Natural killer cell treated with Interleukin-12 subunit alpha and Interleukin-12 subunit beta and Interleukin-15 and Interleukin-18, amount 100 ng/mL, for 72 hours (primary cell): Measurements from ENCODE around the gene HYAL3. TPM values are rescaled to one million over a fixed set of nuclear protein-coding genes. Genes with fewer than 3 reads are reported as not detected.
"Not testable (repeated sequence)": the region's sequence is repeated elsewhere in the genome, so short reads cannot be mapped to it uniquely, and the experiment has no call there.

ENCODE experiments used
- ATAC-seq, 2 donors: fragments of 150-1000 bp; cut with Tn5 transposase in 1 of 2; sonication (Bioruptor Pico), chemical (Tn5 transposase) in 1 of 2; 2 replicates each; pipeline ENCODE4 v1.10.0; 2021
- DNase-seq: peaks from one replicate; pipeline ENCODE4 v3.0.0; 2022; ENCODE audit warnings: low spot score
- H3K27ac Mint-ChIP-seq, 2 donors: 1 replicate in 1 of 2; 2 replicates in 1 of 2; pipeline ENCODE4 v1.8.0; 2022; ENCODE audit warnings: mixed read lengths in 2 of 2, mild to moderate bottlenecking in 1 of 2, moderate library complexity in 1 of 2
- H3K27me3 Mint-ChIP-seq, 2 donors: 1 replicate in 1 of 2; 2 replicates in 1 of 2; pipeline ENCODE4 v1.8.0; 2022; ENCODE audit warnings: mixed read lengths in 2 of 2
- H3K36me3 Mint-ChIP-seq: one replicate; pipeline ENCODE4 v1.8.0; 2022; ENCODE audit warnings: mixed read lengths
- H3K4me1 Mint-ChIP-seq, 2 donors: 1 replicate in 1 of 2; 2 replicates in 1 of 2; pipeline ENCODE4 v1.8.0; 2022; ENCODE audit warnings: low read depth in 2 of 2, mixed read lengths in 2 of 2, mild to moderate bottlenecking in 1 of 2
- H3K4me3 Mint-ChIP-seq: one replicate; pipeline ENCODE4 v1.8.0; 2022; ENCODE audit warnings: mixed read lengths
- H3K9me3 Mint-ChIP-seq: 2 replicates; pipeline ENCODE4 v1.8.0; 2022; ENCODE audit warnings: mixed read lengths
- total RNA-seq, 2 donors: library from RNA; stranded (reverse); gene quantifications; one replicate each; pipeline ENCODE4 v1.2.3, GENCODE V29; 2022

Gene HYAL3
- total RNA-seq, 2 donors from 2014 or later, result 5.5 to 5.6 TPM

- H3K36me3 Mint-ChIP-seq, result no peaks in the 10 kb centered on the region
- H3K27me3 Mint-ChIP-seq, result peaks cover 0 to under 1% of the 10 kb centered on the region in 2 donors
- no peaks in the 10 kb centered on the region for H3K9me3 Mint-ChIP-seq
- peaks cover 4 to 6% of the 10 kb centered on the region in 2 donors for H3K4me1 Mint-ChIP-seq
- no peak for DNase-seq
- ATAC-seq, result no peak
- no peak overlapping the region for H3K27ac Mint-ChIP-seq
- H3K4me3 Mint-ChIP-seq, result no peak overlapping the region
Observed at GRCh38 chr3:50262778-50263177, 36.4 kb downstream of the HYAL3 start.

- not testable (repeated sequence) for ATAC-seq, H3K4me3 Mint-ChIP-seq, H3K27me3 Mint-ChIP-seq, DNase-seq, H3K36me3 Mint-ChIP-seq, H3K27ac Mint-ChIP-seq, H3K4me1 Mint-ChIP-seq, H3K9me3 Mint-ChIP-seq
Observed at GRCh38 chr3:50262200-50262599, 37.0 kb downstream of the HYAL3 start.

- H3K27me3 Mint-ChIP-seq, result no peaks in the 10 kb centered on the region
- DNase-seq, result no peak
- ATAC-seq, result no peak
- H3K4me3 Mint-ChIP-seq, result no peak overlapping the region
- H3K27ac Mint-ChIP-seq, result no peak overlapping the region
- H3K4me1 Mint-ChIP-seq, result peaks cover 4 to 10% of the 10 kb centered on the region in 2 donors
- no peaks in the 10 kb centered on the region for H3K9me3 Mint-ChIP-seq
- peaks cover 6% of the 10 kb centered on the region for H3K36me3 Mint-ChIP-seq
Observed at GRCh38 chr3:50261505-50261904, 37.7 kb downstream of the HYAL3 start.

GRCh38 chr3:50260942-50261441 is 38.2 kb downstream of the HYAL3 start:
- DNase-seq (no peak), ATAC-seq (no peak)
- Mint-ChIP-seq H3K27ac (no peak overlapping the region), H3K4me3 (no peak overlapping the region), H3K4me1 (peaks cover 4 to 10% of the 10 kb centered on the region in 2 donors), H3K36me3 (peaks cover 6% of the 10 kb centered on the region), H3K27me3 (no peaks in the 10 kb centered on the region), H3K9me3 (no peaks in the 10 kb centered on the region)

GRCh38 chr3:50260027-50260941 is 38.9 kb downstream of the HYAL3 start:
- Mint-ChIP-seq H3K9me3 (no peaks in the 10 kb centered on the region), H3K4me3 (peak overlapping the region; percentile 58)
- ATAC-seq, result peak; percentile 96 to 97

GRCh38 chr3:50259432-50260026 is 39.7 kb downstream of the HYAL3 start:
- peaks cover 6% of the 10 kb centered on the region for H3K36me3 Mint-ChIP-seq
- H3K27me3 Mint-ChIP-seq, result no peaks in the 10 kb centered on the region
- peak overlapping the region; percentile 62 to 64 for H3K27ac Mint-ChIP-seq
- DNase-seq, result no peak
- ATAC-seq, result peak; percentile 0 to 2
- H3K9me3 Mint-ChIP-seq, result no peaks in the 10 kb centered on the region
- peaks cover 4 to 12% of the 10 kb centered on the region in 2 donors for H3K4me1 Mint-ChIP-seq
- H3K4me3 Mint-ChIP-seq, result peak overlapping the region; percentile 58

More at GRCh38 chr3:50260027-50260941, 38.9 kb downstream of the HYAL3 start:
- peak; percentile 92 for DNase-seq
- peak overlapping the region; percentile 62 to 64 for H3K27ac Mint-ChIP-seq
- peaks cover 6% of the 10 kb centered on the region for H3K36me3 Mint-ChIP-seq
- H3K27me3 Mint-ChIP-seq, result no peaks in the 10 kb centered on the region
- peaks cover 4 to 10% of the 10 kb centered on the region in 2 donors for H3K4me1 Mint-ChIP-seq

GRCh38 chr3:50258979-50259378 is 40.2 kb downstream of the HYAL3 start:
- Mint-ChIP-seq H3K27ac (no peak overlapping the region), H3K4me3 (no peak overlapping the region), H3K36me3 (peaks cover 6% of the 10 kb centered on the region)

GRCh38 chr3:50258029-50258680 is 41.0 kb downstream of the HYAL3 start:
- DNase-seq (no peak), ATAC-seq (no peak)
- no peak overlapping the region for H3K27ac Mint-ChIP-seq
- H3K9me3 Mint-ChIP-seq, result no peaks in the 10 kb centered on the region
- H3K4me3 Mint-ChIP-seq, result no peak overlapping the region
- peaks cover 10 to 19% of the 10 kb centered on the region in 2 donors for H3K4me1 Mint-ChIP-seq
- peaks cover 6% of the 10 kb centered on the region for H3K36me3 Mint-ChIP-seq
- no peaks in the 10 kb centered on the region for H3K27me3 Mint-ChIP-seq

More at GRCh38 chr3:50258979-50259378, 40.2 kb downstream of the HYAL3 start:
- no peak for DNase-seq
- Mint-ChIP-seq H3K27me3 (no peaks in the 10 kb centered on the region), H3K4me1 (peaks cover 4 to 13% of the 10 kb centered on the region in 2 donors), H3K9me3 (no peaks in the 10 kb centered on the region)
- ATAC-seq, result no peak

- Mint-ChIP-seq H3K4me3 (no peak overlapping the region), H3K27me3 (no peaks in the 10 kb centered on the region), H3K27ac (no peak overlapping the region), H3K36me3 (peaks cover 6% of the 10 kb centered on the region), H3K9me3 (no peaks in the 10 kb centered on the region), H3K4me1 (peaks cover 11 to 19% of the 10 kb centered on the region in 2 donors)
- ATAC-seq (no peak), DNase-seq (no peak)
Observed at GRCh38 chr3:50256978-50257890, 42.0 kb downstream of the HYAL3 start.

- peaks cover 6% of the 10 kb centered on the region for H3K36me3 Mint-ChIP-seq
- H3K27ac Mint-ChIP-seq, result no peak overlapping the region
- peaks cover 19 to 30% of the 10 kb centered on the region in 2 donors for H3K4me1 Mint-ChIP-seq
- ATAC-seq (no peak), DNase-seq (no peak)
- no peaks in the 10 kb centered on the region for H3K27me3 Mint-ChIP-seq
- no peaks in the 10 kb centered on the region for H3K9me3 Mint-ChIP-seq
- no peak overlapping the region for H3K4me3 Mint-ChIP-seq
Observed at GRCh38 chr3:50255251-50255615, 44.0 kb downstream of the HYAL3 start.

GRCh38 chr3:50254577-50255250 is 44.5 kb downstream of the HYAL3 start:
- Mint-ChIP-seq H3K27ac (no peak overlapping the region), H3K36me3 (peaks cover 6% of the 10 kb centered on the region), H3K4me1 (peaks cover 20 to 31% of the 10 kb centered on the region in 2 donors), H3K4me3 (no peak overlapping the region), H3K9me3 (no peaks in the 10 kb centered on the region), H3K27me3 (no peaks in the 10 kb centered on the region)
- no peak for ATAC-seq
- DNase-seq, result no peak

- DNase-seq, result no peak
- Mint-ChIP-seq H3K36me3 (no peaks in the 10 kb centered on the region), H3K4me1 (peaks cover 37 to 43% of the 10 kb centered on the region in 2 donors), H3K27ac (peak overlapping the region in 1 of 2 donors; percentile 74), H3K9me3 (no peaks in the 10 kb centered on the region), H3K4me3 (no peak overlapping the region), H3K27me3 (no peaks in the 10 kb centered on the region)
- ATAC-seq, result no peak
Observed at GRCh38 chr3:50251220-50251619, 48.0 kb downstream of the HYAL3 start.
